GM12873 (cell line): ENCODE results near the gene RNF130.

Experiments
- CTCF ChIP-seq: IDR thresholded peaks from 2 replicates; pipeline ENCODE4 v1.5.1; 2012; ENCODE audit warnings: low read depth, mild to moderate bottlenecking, moderate library complexity, low read length, control low read depth; ENCODE audit not compliant: insufficient read depth; ENCODE audit errors: missing control alignments

Gene RNF130

GRCh38 chr5:180085837-180086236 is 14.3 kb upstream of the RNF130 start:
- no peak for TF ChIP-seq CTCF

- TF ChIP-seq CTCF, result no peak
Measured at GRCh38 chr5:180084638-180085561, 13.3 kb upstream of the RNF130 start.

GRCh38 chr5:180083529-180084060 is 12.0 kb upstream of the RNF130 start:
- no peak for TF ChIP-seq CTCF

- no peak for TF ChIP-seq CTCF
Measured at GRCh38 chr5:180082633-180083420, 11.3 kb upstream of the RNF130 start.

GRCh38 chr5:180081481-180081880 is 9.9 kb upstream of the RNF130 start:
- TF ChIP-seq CTCF, result no peak

GRCh38 chr5:180080486-180081280 is 9.1 kb upstream of the RNF130 start:
- TF ChIP-seq CTCF, result no peak
